Neural progenitor cell (in vitro differentiated cells): ENCODE results near the gene RBKS. TPM values are rescaled to one million over a fixed set of nuclear protein-coding genes. Genes with fewer than 3 reads are reported as not detected.

ENCODE experiments used
- DNase-seq: peaks from one replicate; pipeline ENCODE4 v3.0.0-alpha.2; 2016; ENCODE audit warnings: low spot score
- H2AFZ ChIP-seq: fragments of 200-600 bp; sonication (generic); replicated peaks from 2 replicates; pipeline ENCODE4 v1.6.1; 2016; ENCODE audit warnings: antibody characterized with exemption
- H3F3A ChIP-seq: fragments of 200-600 bp; sonication (generic); 2 replicates; pipeline ENCODE4 v1.6.1; 2016; ENCODE audit warnings: antibody characterized with exemption, low read depth
- H3K27ac ChIP-seq: fragments of 200-600 bp; sonication (generic); 2 replicates; pipeline ENCODE4 v1.5.1; 2016; ENCODE audit warnings: mild to moderate bottlenecking
- H3K27me3 ChIP-seq: fragments of 200-600 bp; sonication (generic); 2 replicates; pipeline ENCODE4 v1.6.1; 2016; ENCODE audit warnings: mild to moderate bottlenecking, moderate library complexity
- H3K36me3 ChIP-seq: fragments of 200-600 bp; sonication (generic); 2 replicates; pipeline ENCODE4 v1.5.1; 2016
- H3K4me1 ChIP-seq: fragments of 200-600 bp; sonication (generic); 2 replicates; pipeline ENCODE4 v1.6.1; 2016; ENCODE audit warnings: mixed run types
- H3K4me2 ChIP-seq: fragments of 200-600 bp; sonication (generic); 2 replicates; pipeline ENCODE4 v1.6.1; 2016
- H3K4me3 ChIP-seq: fragments of 200-600 bp; sonication (generic); 2 replicates; pipeline ENCODE4 v1.5.1; 2016
- H3K79me2 ChIP-seq: fragments of 200-600 bp; sonication (generic); 2 replicates; pipeline ENCODE4 v1.6.1; 2016; ENCODE audit warnings: low read depth
- H3K9ac ChIP-seq: fragments of 200-600 bp; sonication (generic); 2 replicates; pipeline ENCODE4 v1.6.1; 2016
- H3K9me3 ChIP-seq: fragments of 200-600 bp; sonication (generic); 2 replicates; pipeline ENCODE4 v1.5.1; 2016; ENCODE audit warnings: low read depth
- H4K20me1 ChIP-seq: fragments of 200-600 bp; sonication (generic); 2 replicates; pipeline ENCODE4 v1.6.1; 2016; ENCODE audit warnings: low read depth
- H3K27ac Mint-ChIP-seq: 3 replicates; pipeline ENCODE4 v1.8.0; 2021; ENCODE audit warnings: mixed read lengths
- H3K27me3 Mint-ChIP-seq: 2 replicates; pipeline ENCODE4 v1.8.0; 2022; ENCODE audit warnings: low read depth, mild to moderate bottlenecking, inconsistent platforms, moderate library complexity, mixed read lengths; ENCODE audit not compliant: insufficient read depth
- H3K36me3 Mint-ChIP-seq: 3 replicates; pipeline ENCODE4 v1.8.0; 2021; ENCODE audit warnings: mixed read lengths
- H3K4me1 Mint-ChIP-seq: 3 replicates; pipeline ENCODE4 v1.8.0; 2021; ENCODE audit warnings: mixed read lengths
- H3K4me3 Mint-ChIP-seq: 3 replicates; pipeline ENCODE4 v1.8.0; 2021; ENCODE audit warnings: mild to moderate bottlenecking, moderate library complexity, mixed read lengths
- H3K9me3 Mint-ChIP-seq: 3 replicates; pipeline ENCODE4 v1.8.0; 2020; ENCODE audit warnings: mixed read lengths
- EZH2 ChIP-seq: fragments of 200-600 bp; sonication (generic); IDR thresholded peaks from 2 replicates; pipeline ENCODE4 v1.6.1; 2017; ENCODE audit warnings: antibody characterized with exemption, mild to moderate bottlenecking, moderate library complexity
- EZH2phosphoT487 ChIP-seq: fragments of 200-600 bp; sonication (generic); IDR thresholded peaks from 2 replicates; pipeline ENCODE4 v1.6.1; 2017; ENCODE audit warnings: antibody characterized with exemption
- total RNA-seq: library from RNA; depleted of rRNA; stranded (reverse); fragments of >200 nt; gene quantifications from 2 replicates; pipeline ENCODE4 v1.2.3, GENCODE V29; 2015; ENCODE audit warnings: low replicate concordance
- TF ChIP-seq, protein P1 (sequence below): fragments of 200-600 bp; sonication (generic); IDR thresholded peaks from 2 replicates; pipeline ENCODE4 v1.5.1; 2017; ENCODE audit warnings: antibody characterized with exemption, mild to moderate bottlenecking

RBKS gene
- total RNA-seq, 1 donor from 2014 or later, result 8.5 TPM

GRCh38 chr2:27888790-27889189 lies 1.4 kb downstream of the RBKS start:
- Histone ChIP-seq H3K9me3 (no peaks in the 10 kb centered on the region), H3K4me3 (peak overlapping the region; percentile 82), H2AFZ (no peak overlapping the region), H4K20me1 (no peaks in the 10 kb centered on the region), H3K36me3 (no peaks in the 10 kb centered on the region), H3K79me2 (peaks cover 31% of the 10 kb centered on the region), H3K4me1 (peaks cover 7% of the 10 kb centered on the region), H3F3A (peaks cover 8% of the 10 kb centered on the region), H3K9ac (no peak overlapping the region), H3K27me3 (no peaks in the 10 kb centered on the region), H3K4me2 (no peak overlapping the region), H3K27ac (no peak overlapping the region)
- peaks cover 21% of the 10 kb centered on the region for H3K4me1 Mint-ChIP-seq
- no peak overlapping the region for H3K4me3 Mint-ChIP-seq
- H3K27me3 Mint-ChIP-seq, result peaks cover 2% of the 10 kb centered on the region
- DNase-seq, result no peak
- no peaks in the 10 kb centered on the region for H3K36me3 Mint-ChIP-seq
- no peak for TF ChIP-seq EZH2phosphoT487
- no peak for TF ChIP-seq EZH2
- TF ChIP-seq, protein P1, sequence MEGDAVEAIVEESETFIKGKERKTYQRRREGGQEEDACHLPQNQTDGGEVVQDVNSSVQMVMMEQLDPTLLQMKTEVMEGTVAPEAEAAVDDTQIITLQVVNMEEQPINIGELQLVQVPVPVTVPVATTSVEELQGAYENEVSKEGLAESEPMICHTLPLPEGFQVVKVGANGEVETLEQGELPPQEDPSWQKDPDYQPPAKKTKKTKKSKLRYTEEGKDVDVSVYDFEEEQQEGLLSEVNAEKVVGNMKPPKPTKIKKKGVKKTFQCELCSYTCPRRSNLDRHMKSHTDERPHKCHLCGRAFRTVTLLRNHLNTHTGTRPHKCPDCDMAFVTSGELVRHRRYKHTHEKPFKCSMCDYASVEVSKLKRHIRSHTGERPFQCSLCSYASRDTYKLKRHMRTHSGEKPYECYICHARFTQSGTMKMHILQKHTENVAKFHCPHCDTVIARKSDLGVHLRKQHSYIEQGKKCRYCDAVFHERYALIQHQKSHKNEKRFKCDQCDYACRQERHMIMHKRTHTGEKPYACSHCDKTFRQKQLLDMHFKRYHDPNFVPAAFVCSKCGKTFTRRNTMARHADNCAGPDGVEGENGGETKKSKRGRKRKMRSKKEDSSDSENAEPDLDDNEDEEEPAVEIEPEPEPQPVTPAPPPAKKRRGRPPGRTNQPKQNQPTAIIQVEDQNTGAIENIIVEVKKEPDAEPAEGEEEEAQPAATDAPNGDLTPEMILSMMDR, result no peak
- H3K9me3 Mint-ChIP-seq, result no peaks in the 10 kb centered on the region
- H3K27ac Mint-ChIP-seq, result no peak overlapping the region

- Histone ChIP-seq H2AFZ (no peak overlapping the region), H3K79me2 (peaks cover 23% of the 10 kb centered on the region), H3K4me1 (peaks cover 7% of the 10 kb centered on the region), H3K27ac (no peak overlapping the region), H3K4me3 (no peak overlapping the region), H3K36me3 (no peaks in the 10 kb centered on the region), H3K4me2 (no peak overlapping the region), H3K27me3 (no peaks in the 10 kb centered on the region), H3K9ac (no peak overlapping the region), H4K20me1 (no peaks in the 10 kb centered on the region), H3K9me3 (no peaks in the 10 kb centered on the region), H3F3A (peaks cover 8% of the 10 kb centered on the region)
- H3K9me3 Mint-ChIP-seq, result no peaks in the 10 kb centered on the region
- TF ChIP-seq EZH2 (no peak), EZH2phosphoT487 (no peak)
- TF ChIP-seq, protein P1, result no peak
- no peaks in the 10 kb centered on the region for H3K36me3 Mint-ChIP-seq
- H3K27ac Mint-ChIP-seq, result no peak overlapping the region
- no peak overlapping the region for H3K4me3 Mint-ChIP-seq
- peaks cover 21% of the 10 kb centered on the region for H3K4me1 Mint-ChIP-seq
- H3K27me3 Mint-ChIP-seq, result peaks cover 2% of the 10 kb centered on the region
- no peak for DNase-seq
These were observed 2.4 kb downstream of the RBKS start for GRCh38 chr2:27887830-27888229.

GRCh38 chr2:27887111-27887510 lies 3.1 kb downstream of the RBKS start:
- Histone ChIP-seq H3K4me3 (no peak overlapping the region), H3K9ac (no peak overlapping the region), H2AFZ (no peak overlapping the region), H3K9me3 (no peaks in the 10 kb centered on the region), H3F3A (peaks cover 8% of the 10 kb centered on the region), H3K79me2 (peaks cover 16% of the 10 kb centered on the region), H3K36me3 (no peaks in the 10 kb centered on the region), H3K4me2 (no peak overlapping the region), H3K27ac (no peak overlapping the region), H4K20me1 (no peaks in the 10 kb centered on the region), H3K4me1 (peaks cover 7% of the 10 kb centered on the region), H3K27me3 (no peaks in the 10 kb centered on the region)
- peaks cover 2% of the 10 kb centered on the region for H3K9me3 Mint-ChIP-seq
- H3K36me3 Mint-ChIP-seq, result no peaks in the 10 kb centered on the region
- no peak overlapping the region for H3K4me3 Mint-ChIP-seq
- peaks cover 21% of the 10 kb centered on the region for H3K4me1 Mint-ChIP-seq
- DNase-seq, result no peak
- H3K27ac Mint-ChIP-seq, result no peak overlapping the region
- peaks cover 2% of the 10 kb centered on the region for H3K27me3 Mint-ChIP-seq
- no peak for TF ChIP-seq EZH2
- TF ChIP-seq, protein P1, result no peak
- no peak for TF ChIP-seq EZH2phosphoT487
